IMR-90 (cell line): ENCODE measurements around the gene GPRC5B. TPM values are rescaled to one million over a fixed set of nuclear protein-coding genes. Genes with fewer than 3 reads are reported as not detected.

Source experiments
- ATAC-seq: fragments of 200-7000 bp; cut with Tn5 transposase; 2 replicates; pipeline ENCODE4 v1.9.1; 2020; ENCODE audit warnings: low read depth, mild to moderate bottlenecking, moderate library complexity
- BruUV-seq: library from RNA; stranded (reverse); fragments of 400-500 nt; replicated peaks from 2 replicates; lab custom pipeline; 2021; lab: Mats Ljungman, UMichigan
- CTCF ChIA-PET: fragments of 300-600 bp; formaldehyde crosslinking; extraction: SDS; loops from one replicate; lab custom pipeline; 2021; ENCODE audit warnings: antibody characterized with exemption; lab: Yijun Ruan, JAX
- POLR2A ChIA-PET: fragments of 300-600 bp; sonication (Branson Sonifier 250); formaldehyde crosslinking; loops from one replicate; lab custom pipeline; 2022; ENCODE audit warnings: antibody characterized with exemption; ENCODE audit not compliant: unreplicated experiment; lab: Charles Lee
- DNase-seq: peaks from one replicate; pipeline ENCODE4 v3.0.0; 2013
- H2AFZ ChIP-seq: replicated peaks from 2 replicates; pipeline ENCODE3; 2013; ENCODE audit warnings: low read length, mild to moderate bottlenecking; ENCODE audit not compliant: poor library complexity
- H2AK5ac ChIP-seq: 2 replicates; pipeline ENCODE4 v1.6.1; 2013; ENCODE audit warnings: low read depth, low read length, inconsistent platforms
- H2AK9ac ChIP-seq: replicated peaks from 2 replicates; pipeline ENCODE3; 2013; ENCODE audit warnings: mild to moderate bottlenecking, low read depth, low read length, moderate library complexity; ENCODE audit not compliant: poor library complexity
- H2BK120ac ChIP-seq: 2 replicates; pipeline ENCODE4 v1.6.1; 2013; ENCODE audit warnings: low read depth, low read length, inconsistent platforms
- H2BK15ac ChIP-seq: 3 replicates; pipeline ENCODE4 v1.6.1; 2013; ENCODE audit warnings: low read depth, low read length, inconsistent platforms
- H2BK20ac ChIP-seq: 2 replicates; pipeline ENCODE4 v1.6.1; 2013; ENCODE audit warnings: low read depth, mild to moderate bottlenecking, inconsistent platforms, low read length, moderate library complexity
- H2BK5ac ChIP-seq: 2 replicates; pipeline ENCODE4 v1.6.1; 2013; ENCODE audit warnings: mild to moderate bottlenecking, low read depth, low read length, inconsistent platforms; ENCODE audit not compliant: poor library complexity, severe bottlenecking
- H3K14ac ChIP-seq: replicated peaks from 2 replicates; pipeline ENCODE4 v1.6.1; 2013; ENCODE audit warnings: low read depth, low read length, inconsistent platforms
- H3K18ac ChIP-seq: 2 replicates; pipeline ENCODE4 v1.6.1; 2013; ENCODE audit warnings: low read depth, low read length, control low read depth
- H3K23ac ChIP-seq: 2 replicates; pipeline ENCODE4 v1.6.1; 2013; ENCODE audit warnings: low read depth, low read length, inconsistent platforms
- H3K27ac ChIP-seq: 2 replicates; pipeline ENCODE4 v1.5.1; 2013; ENCODE audit warnings: mild to moderate bottlenecking, control low read depth, low read length; ENCODE audit not compliant: insufficient read depth
- H3K27me3 ChIP-seq: 2 replicates; pipeline ENCODE4 v1.6.1; 2013; ENCODE audit warnings: low read length; ENCODE audit not compliant: control insufficient read depth, insufficient read depth
- H3K36me3 ChIP-seq: 2 replicates; pipeline ENCODE4 v1.6.1; 2013; ENCODE audit warnings: low read length, mixed read lengths; ENCODE audit not compliant: control insufficient read depth, insufficient read depth
- H3K4ac ChIP-seq: 2 replicates; pipeline ENCODE4 v1.6.1; 2013; ENCODE audit warnings: low read depth, low read length, inconsistent platforms
- H3K4me1 ChIP-seq: 2 replicates; pipeline ENCODE4 v1.6.1; 2013; ENCODE audit warnings: low read length, mixed read lengths; ENCODE audit not compliant: control insufficient read depth, insufficient read depth
- H3K4me2 ChIP-seq: 2 replicates; pipeline ENCODE4 v1.6.1; 2013; ENCODE audit warnings: low read depth, mild to moderate bottlenecking, control low read depth, low read length, moderate library complexity
- H3K4me3 ChIP-seq: 2 replicates; pipeline ENCODE4 v1.5.1; 2013; ENCODE audit warnings: low read depth, mild to moderate bottlenecking, control low read depth, low read length, moderate library complexity; ENCODE audit not compliant: insufficient read depth
- H3K56ac ChIP-seq: 2 replicates; pipeline ENCODE4 v1.6.1; 2013; ENCODE audit warnings: low read length, inconsistent platforms; ENCODE audit not compliant: insufficient read depth; ENCODE audit errors: extremely low read depth
- H3K79me1 ChIP-seq, 2 experiments: 2 replicates each; pipeline ENCODE4 v1.6.1; 2013; ENCODE audit warnings: low read length in 2 of 2, inconsistent platforms in 1 of 2, low read depth in 1 of 2
- H3K9ac ChIP-seq: 2 replicates; pipeline ENCODE4 v1.6.1; 2013; ENCODE audit warnings: low read depth, low read length, control low read depth
- H3K9me1 ChIP-seq: 2 replicates; pipeline ENCODE4 v1.6.1; 2013; ENCODE audit warnings: low read length, inconsistent platforms; ENCODE audit not compliant: insufficient read depth
- H3K9me3 ChIP-seq: 2 replicates; pipeline ENCODE4 v1.6.1; 2013; ENCODE audit warnings: low read length; ENCODE audit not compliant: control insufficient read depth, insufficient read depth
- H4K20me1 ChIP-seq: 2 replicates; pipeline ENCODE4 v1.6.1; 2013; ENCODE audit warnings: low read length, inconsistent platforms; ENCODE audit not compliant: insufficient read depth
- H4K5ac ChIP-seq: 2 replicates; pipeline ENCODE4 v1.6.1; 2013; ENCODE audit warnings: mild to moderate bottlenecking, low read depth, low read length, control low read depth
- H4K8ac ChIP-seq, 2 experiments: 2 replicates each; pipeline ENCODE4 v1.6.1; 2013; ENCODE audit warnings: low read depth in 2 of 2, low read length in 2 of 2, control low read depth in 1 of 2, inconsistent platforms in 1 of 2
- H4K91ac ChIP-seq: 2 replicates; pipeline ENCODE4 v1.6.1; 2013; ENCODE audit warnings: low read depth, low read length, inconsistent platforms; ENCODE audit not compliant: insufficient read depth
- CEBPB ChIP-seq: IDR thresholded peaks from 2 replicates; pipeline ENCODE4 v1.6.1; 2012; ENCODE audit warnings: low read depth, low read length, improper control_type of control experiment
- MAZ ChIP-seq: IDR thresholded peaks from 2 replicates; pipeline ENCODE4 v1.6.1; 2012; ENCODE audit warnings: low read depth, mild to moderate bottlenecking, low read length, improper control_type of control experiment, moderate library complexity, borderline replicate concordance
- USF2 ChIP-seq: fragments of 150-350 bp; IDR thresholded peaks from 2 replicates; pipeline ENCODE4 v1.6.1; 2017; ENCODE audit warnings: mild to moderate bottlenecking, antibody characterized with exemption, low read length, low read depth
- WGBS, 2 experiments: methylation state at CpG; one replicate each; pipeline versions ENCODE4 v1.1.5 to v1.1.7; 2013; ENCODE audit warnings: missing lambda C conversion rate in 2 of 2; ENCODE audit not compliant: insufficient read length in 1 of 2; ENCODE audit errors: extremely low coverage in 2 of 2; 5-methylcytosine and 5-hydroxymethylcytosine counted together
- dilution Hi-C: fragments of 300-500 bp; cut with HindIII; formaldehyde crosslinking; loops from one replicate; pipeline ENCODE4 v1.14.3; 2018; ENCODE audit warnings: low sequenced_read_pairs; ENCODE audit not compliant: unreplicated experiment
- in situ Hi-C: fragments of 300-500 bp; cut with MboI; formaldehyde crosslinking; loops from 3 replicates; pipeline ENCODE4 v1.14.3; 2019; ENCODE audit warnings: low sequenced_read_pairs, inconsistent platforms, mixed read lengths
- intact Hi-C: fragments of 100-400 bp; cut with micrococcal nuclease; formaldehyde crosslinking; loops from 2 replicates; pipeline ENCODE4 v1.10.0; 2022
- polyA plus RNA-seq, 3 experiments: library from polyadenylated mRNA; depleted of rRNA; stranded (reverse); fragments of >200 nt; gene quantifications; 2 replicates each; pipeline ENCODE4 v1.2.3, GENCODE V29; 2012; ENCODE audit warnings: low replicate concordance in 1 of 3
- total RNA-seq: library from RNA; depleted of rRNA; stranded (reverse); fragments of >200 nt; gene quantifications from 2 replicates; pipeline ENCODE4 v1.2.3, GENCODE V29; 2012

The GPRC5B gene
- total and polyA plus RNA-seq, 2 of the 4 experiments (the other 2 are of a cell fraction) = 2.5 to 8.5 TPM

GRCh38 chr16:19914877-19915276 is 30.2 kb upstream of the GPRC5B start:
- no peak for DNase-seq
- Histone ChIP-seq H3K27ac (no peak overlapping the region), H3K23ac (no peak overlapping the region), H3K18ac (no peak overlapping the region), H2BK15ac (no peak overlapping the region), H2AK5ac (no peak overlapping the region), H4K5ac (no peak overlapping the region), H2BK20ac (no peak overlapping the region), H3K4me2 (no peak overlapping the region), H2AK9ac (no peak overlapping the region), H3K27me3 (no peaks in the 10 kb centered on the region), H4K8ac (no peak overlapping the region), H3K9me3 (no peaks in the 10 kb centered on the region), H3K14ac (no peak overlapping the region), H2BK5ac (no peak overlapping the region), H3K4me3 (no peak overlapping the region), H3K36me3 (no peaks in the 10 kb centered on the region), H2AFZ (no peak overlapping the region), H4K91ac (no peak overlapping the region), H3K9ac (no peak overlapping the region), H3K9me1 (no peaks in the 10 kb centered on the region), H4K20me1 (no peaks in the 10 kb centered on the region), H3K56ac (no peak overlapping the region), H2BK120ac (no peak overlapping the region), H3K4ac (no peak overlapping the region), H3K79me1 (no peaks in the 10 kb centered on the region), H3K4me1 (no peaks in the 10 kb centered on the region)
- TF ChIP-seq CEBPB = no peak
- no peak for TF ChIP-seq MAZ
- no peak for TF ChIP-seq USF2
- ChIA-PET CTCF (no interaction called here), POLR2A (no interaction called here)
- no TSS peak for BruUV-seq
- intact Hi-C loops (no loop called here), in situ Hi-C loops (no loop called here), dilution Hi-C loops (no loop called here)
- WGBS, 2 experiments = no CpG with 5 or more reads among the region's 7 CpGs
- no peak for ATAC-seq
